Measurements from ENCODE around the gene MRTFB.
A peak's percentile ranks its signal among the peaks of the same experiment; 100 is the strongest.

The MRTFB gene

GRCh38 chr16:14131774-14132695 lies 60.9 kb downstream of the MRTFB start:
- DNase-seq (ENCODE audit: low spot score), result no peak

DNA sequence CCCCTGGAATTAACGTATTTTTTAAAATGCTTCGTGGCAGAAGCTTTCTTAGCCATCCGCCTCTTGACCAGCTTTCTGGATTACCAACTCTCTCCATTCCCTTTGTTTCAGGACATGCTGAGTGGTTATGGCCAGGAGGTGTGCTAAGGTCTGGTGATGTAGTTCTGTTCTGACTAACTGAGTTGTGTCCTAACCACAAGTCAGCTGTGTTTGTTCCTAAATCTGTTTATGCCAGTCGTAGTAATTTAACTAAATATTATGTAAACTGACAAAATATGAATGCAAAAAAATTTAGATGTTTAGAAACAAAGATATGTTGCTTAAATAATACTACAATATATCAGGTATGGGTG lies 61.6 kb downstream of the MRTFB start:
- DNase-seq (ENCODE audit: low spot score), result no peak

- DNase-seq (ENCODE audit: low spot score), result no peak
Observed at GRCh38 chr16:14133907-14134306, 62.8 kb downstream of the MRTFB start.

GRCh38 chr16:14135704-14136103 lies 64.6 kb downstream of the MRTFB start:
- DNase-seq (ENCODE audit: low spot score), result no peak

DNA sequence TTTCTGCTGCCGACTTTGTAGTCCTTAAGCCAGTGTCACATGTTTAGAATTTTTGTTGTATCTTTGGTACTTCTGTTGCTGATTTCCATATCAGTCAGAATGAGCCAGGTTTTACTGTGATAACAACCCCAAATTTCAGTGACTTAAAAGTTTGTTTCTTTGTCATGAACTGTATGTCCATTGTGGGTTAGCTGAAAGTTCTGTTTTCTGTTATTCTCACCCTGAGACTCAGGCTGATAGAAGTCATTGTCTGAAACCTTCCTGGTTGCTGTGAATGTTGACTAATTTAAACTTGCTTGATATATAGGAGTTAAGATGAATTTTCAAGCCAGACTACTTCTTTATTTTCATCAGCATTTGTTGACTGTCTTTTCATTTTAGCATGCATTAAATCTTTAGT lies 68.8 kb downstream of the MRTFB start:
- no peak for DNase-seq (ENCODE audit: low spot score)

DNA sequence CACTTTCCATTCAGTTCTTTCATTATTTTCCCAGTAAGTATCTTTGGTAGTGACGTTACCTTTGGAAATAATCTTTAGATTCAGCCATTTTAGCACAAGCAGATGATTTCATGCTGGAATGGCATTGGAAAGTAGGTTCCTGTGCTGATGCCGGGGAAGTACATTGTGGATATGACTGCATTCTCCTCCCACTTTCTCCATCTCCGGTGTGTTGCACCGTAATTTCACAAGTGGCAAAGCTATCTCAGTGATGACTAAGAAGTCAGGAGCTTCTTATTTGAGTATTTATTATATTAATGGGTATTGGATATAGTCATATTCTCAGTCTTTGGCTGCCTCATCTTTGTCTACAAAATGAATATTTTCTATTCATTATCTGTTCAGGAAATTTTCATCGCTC lies 69.8 kb downstream of the MRTFB start:
- no peak for DNase-seq (ENCODE audit: low spot score)

- no peak for DNase-seq (ENCODE audit: low spot score)
Observed at GRCh38 chr16:14146445-14146844, 75.3 kb downstream of the MRTFB start.

GRCh38 chr16:14148016-14148415 lies 76.9 kb downstream of the MRTFB start:
- DNase-seq (ENCODE audit: low spot score), result no peak

DNA sequence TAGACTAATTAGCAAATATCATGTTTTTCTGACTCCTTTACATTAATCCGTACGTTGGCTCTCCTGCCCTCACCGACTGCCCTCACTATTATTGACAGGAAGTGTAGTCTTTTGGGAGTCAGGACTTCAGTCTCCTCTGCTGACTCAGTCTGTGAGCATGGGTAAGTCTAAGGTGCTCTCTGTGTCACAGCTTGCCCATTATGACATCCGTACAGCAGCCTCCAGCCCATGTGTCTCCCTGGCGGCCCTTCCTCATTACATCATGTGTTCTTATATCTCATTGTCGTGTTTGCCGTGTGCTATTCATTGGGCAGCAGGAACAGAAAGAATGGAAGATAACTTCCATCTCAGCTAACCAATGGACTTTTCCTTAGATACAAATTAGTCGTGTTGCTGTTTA lies 77.5 kb downstream of the MRTFB start:
- DNase-seq (ENCODE audit: low spot score), result peak; percentile 47

DNA sequence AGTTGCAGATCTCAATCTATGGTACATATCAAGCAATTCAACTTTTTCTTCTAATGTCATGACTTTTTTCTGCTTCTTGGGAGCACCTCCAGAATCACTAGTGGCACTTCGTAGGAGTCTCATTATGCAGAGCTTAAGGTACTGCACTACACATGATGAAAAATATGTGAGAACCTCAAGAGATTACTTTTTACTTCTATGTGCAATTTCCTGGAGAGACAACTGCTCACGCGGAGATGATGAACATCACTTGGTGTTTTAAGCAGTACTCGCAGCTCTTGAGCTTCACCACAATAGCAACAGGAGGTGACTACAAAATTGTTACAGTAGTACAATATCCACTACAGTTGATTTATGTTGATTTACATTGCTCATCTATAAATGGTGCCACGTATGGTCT lies 79.7 kb downstream of the MRTFB start:
- DNase-seq (ENCODE audit: low spot score), result no peak

GRCh38 chr16:14151256-14152030 lies 80.3 kb downstream of the MRTFB start:
- no peak for DNase-seq (ENCODE audit: low spot score)

DNA sequence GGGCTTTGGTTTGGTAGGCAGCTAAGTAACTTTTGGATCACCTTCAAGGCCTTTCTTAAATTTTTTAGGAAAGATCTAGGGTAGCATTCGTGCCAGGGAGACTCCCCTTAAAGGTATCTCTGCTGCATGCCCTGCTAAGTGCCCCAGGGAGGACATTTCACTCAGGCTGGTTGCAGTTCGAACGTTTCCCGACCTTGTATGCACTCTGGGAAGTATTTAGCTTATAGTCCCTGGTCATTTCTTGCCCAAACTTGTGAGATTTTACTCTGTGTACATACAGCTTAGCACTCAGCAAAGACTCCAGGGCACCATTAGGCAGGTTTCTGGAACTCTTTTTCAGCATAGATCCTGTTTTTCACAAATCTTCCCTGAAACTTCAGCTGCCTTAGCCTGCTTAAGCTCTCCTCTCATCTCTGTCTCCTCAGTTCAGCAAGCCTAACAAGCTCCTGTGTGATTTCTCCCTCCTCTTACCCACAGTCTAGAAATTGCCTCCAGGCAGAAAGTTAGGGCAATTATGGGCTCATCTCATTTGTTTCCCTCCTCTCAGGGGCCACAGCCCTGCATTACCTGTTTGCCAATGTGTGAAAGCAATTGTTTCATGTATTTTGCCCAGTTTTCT lies 84.6 kb downstream of the MRTFB start:
- no peak for DNase-seq (ENCODE audit: low spot score)

GRCh38 chr16:14164916-14165662 lies 94.0 kb downstream of the MRTFB start:
- no peak for DNase-seq (ENCODE audit: low spot score)

DNA sequence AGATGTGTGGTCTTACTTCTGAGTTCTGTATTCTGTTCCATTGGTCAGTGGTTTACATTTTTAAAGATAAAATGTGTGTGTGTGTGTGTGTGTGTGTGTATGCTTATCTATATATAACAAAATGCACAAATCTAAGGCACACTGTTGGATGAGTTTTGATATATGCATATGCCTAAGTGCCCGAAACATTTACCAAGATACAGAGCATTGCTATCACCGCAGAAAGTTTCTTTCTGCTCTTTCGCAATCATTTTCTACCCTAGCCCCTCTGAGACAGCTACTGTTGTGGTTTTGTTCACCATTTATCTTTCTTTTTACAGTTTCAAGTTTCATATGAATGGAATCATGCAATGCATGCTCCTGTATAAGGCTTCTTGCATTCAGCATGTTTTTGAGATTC lies 97.0 kb downstream of the MRTFB start:
- no peak for DNase-seq (ENCODE audit: low spot score)

GRCh38 chr16:14172200-14172809 lies 101.2 kb downstream of the MRTFB start:
- no peak for DNase-seq (ENCODE audit: low spot score)

DNA sequence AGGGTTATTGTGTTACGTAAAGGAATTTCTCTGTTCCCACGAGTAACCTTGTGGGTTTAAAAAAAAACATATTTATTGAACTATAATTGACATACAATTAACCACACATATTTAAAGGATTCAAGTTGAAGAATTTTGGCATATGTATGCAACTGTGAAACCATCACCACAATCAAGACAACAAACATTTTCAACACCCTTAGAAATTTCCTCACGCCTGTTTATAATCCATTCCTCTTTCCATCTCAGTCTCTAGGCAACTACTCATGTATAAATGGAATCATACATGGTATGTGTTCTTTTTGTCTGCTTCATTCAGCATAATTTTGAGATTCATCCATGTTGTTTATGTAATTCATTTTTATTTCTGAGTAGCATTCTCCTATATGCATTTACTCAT lies 104.0 kb downstream of the MRTFB start:
- DNase-seq (ENCODE audit: low spot score), result no peak

DNA sequence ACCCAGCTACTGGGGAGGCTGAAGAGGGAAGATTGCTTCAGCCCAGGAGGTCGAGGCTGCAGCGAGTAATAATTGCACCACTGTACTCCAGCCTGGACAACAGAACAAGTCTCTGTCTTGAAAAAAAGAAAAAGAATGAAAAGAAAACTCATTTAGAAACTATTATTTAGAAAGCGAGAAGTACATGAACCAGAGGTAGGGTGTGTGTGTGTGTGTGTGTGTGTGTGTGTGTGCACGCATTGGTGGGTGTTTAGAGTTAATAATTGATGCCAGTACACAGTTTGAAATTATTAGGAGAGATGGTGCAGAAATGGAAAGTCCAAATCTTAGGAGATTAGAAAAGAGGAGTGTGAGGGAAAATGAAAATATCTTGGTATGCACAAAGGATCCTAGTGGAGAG lies 106.6 kb downstream of the MRTFB start:
- no peak for DNase-seq (ENCODE audit: low spot score)

DNA sequence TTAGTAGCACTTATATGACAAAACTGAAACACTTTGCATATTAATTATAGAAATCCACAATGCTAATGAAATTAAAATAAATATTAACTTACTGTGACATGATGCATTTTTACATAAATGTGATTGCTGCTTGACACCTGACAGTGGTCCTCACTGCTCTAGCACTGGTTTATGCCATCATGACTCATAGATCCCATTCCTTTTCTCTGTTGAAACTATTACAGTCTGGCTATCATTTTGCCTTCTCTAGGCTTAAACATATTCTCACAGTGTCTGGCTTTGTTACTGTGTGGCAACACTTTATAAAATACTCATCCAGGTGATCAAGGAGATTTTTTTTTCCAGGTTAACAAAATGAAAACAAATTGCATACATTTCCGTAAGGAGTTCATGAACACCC lies 108.0 kb downstream of the MRTFB start:
- DNase-seq (ENCODE audit: low spot score), result no peak

DNA sequence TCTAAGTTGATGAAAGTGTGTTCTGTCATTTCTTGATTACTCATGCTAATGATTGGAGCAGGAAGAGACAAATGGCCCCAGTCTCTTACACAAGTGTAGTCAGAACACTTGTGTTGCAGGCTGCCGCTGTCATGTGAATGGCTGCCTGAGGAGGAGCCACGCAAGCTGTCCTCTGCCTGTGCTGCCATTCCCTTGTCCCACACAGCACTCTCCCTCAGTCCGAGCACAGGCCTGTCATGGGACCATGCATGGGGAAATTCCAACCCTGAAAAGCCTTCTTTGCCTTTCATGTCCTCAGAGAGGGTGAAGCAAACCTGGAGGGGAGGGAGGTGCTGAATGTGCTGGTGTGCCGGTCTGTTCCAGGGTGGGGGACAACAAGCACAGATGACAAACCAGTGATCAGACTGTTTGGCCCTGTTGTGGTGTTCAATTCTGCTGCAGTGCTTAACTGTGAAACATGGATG lies 109.4 kb downstream of the MRTFB start:
- no peak for DNase-seq (ENCODE audit: low spot score)

GRCh38 chr16:14181371-14182050 lies 110.4 kb downstream of the MRTFB start:
- no peak for DNase-seq (ENCODE audit: low spot score)

- DNase-seq (ENCODE audit: low spot score), result no peak
Observed at GRCh38 chr16:14182999-14183398, 111.9 kb downstream of the MRTFB start.
